Omental fat pad (tissue), 4 donors: Measurements from ENCODE around the gene PAX3. TPM values are rescaled to one million over a fixed set of nuclear protein-coding genes. Genes with fewer than 3 reads are reported as not detected.

Source experiments
- ATAC-seq: fragments of 150-250 bp; one replicate; pipeline ENCODE4 v1.9.1; 2016; ENCODE audit warnings: mild to moderate bottlenecking, moderate library complexity; ENCODE audit not compliant: low FRiP score
- DNase-seq: peaks from one replicate; pipeline ENCODE4 v3.0.0-alpha.2; 2019; ENCODE audit warnings: low spot score
- total RNA-seq, 4 donors: library from RNA; depleted of rRNA; stranded (reverse); fragments of >200 nt; gene quantifications; one replicate each; pipeline ENCODE4 v1.1.0, GENCODE V29; 2016
- TF ChIP-seq, protein P1 (sequence below), 3 donors: fragments of 450-650 bp; IDR thresholded peaks; one replicate each; pipeline ENCODE4 v1.5.1; 2016 to 2017; ENCODE audit warnings: antibody characterized with exemption in 3 of 3, mild to moderate bottlenecking in 3 of 3, moderate library complexity in 2 of 3

Gene PAX3
- total RNA-seq, 4 donors from 2014 or later = not detected

DNA sequence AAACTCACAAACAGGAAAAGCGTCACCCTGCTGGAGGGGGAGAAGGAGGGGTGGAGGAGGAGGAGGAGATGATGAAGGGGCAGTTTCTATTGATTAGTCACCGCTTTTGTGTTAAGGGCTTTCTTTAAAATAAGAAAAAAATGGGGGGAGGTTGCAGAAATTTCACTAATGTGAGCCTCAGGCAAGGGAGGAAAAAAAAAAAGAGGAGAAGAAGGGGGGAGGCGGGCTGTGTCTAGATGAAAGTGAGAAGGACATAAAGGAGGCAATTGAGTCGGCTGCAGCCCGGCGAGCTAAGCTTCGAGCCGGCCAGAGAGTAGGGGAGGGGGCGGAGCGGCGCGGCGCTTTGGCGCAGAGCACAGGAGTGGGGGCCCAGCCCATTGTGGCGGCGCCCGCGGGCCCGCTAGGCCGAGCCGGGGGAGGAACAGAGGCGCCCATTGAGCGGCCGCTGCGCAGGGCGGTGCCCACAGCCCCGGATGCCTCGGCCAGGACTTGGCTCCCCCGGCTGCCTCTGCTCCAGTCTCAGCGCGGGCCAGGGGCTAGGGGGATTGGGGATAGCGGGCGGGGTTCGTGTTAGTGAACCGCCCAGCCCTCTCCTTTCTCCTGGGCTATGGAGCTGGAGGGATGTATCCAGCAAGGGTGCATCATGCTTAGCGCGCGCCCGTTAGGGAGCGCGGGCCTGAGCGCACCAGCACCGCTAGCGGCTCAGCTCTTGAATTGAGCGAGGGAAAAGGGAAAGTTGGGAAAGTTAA lies 7.9 kb downstream of the PAX3 start:
- TF ChIP-seq, protein P1, sequence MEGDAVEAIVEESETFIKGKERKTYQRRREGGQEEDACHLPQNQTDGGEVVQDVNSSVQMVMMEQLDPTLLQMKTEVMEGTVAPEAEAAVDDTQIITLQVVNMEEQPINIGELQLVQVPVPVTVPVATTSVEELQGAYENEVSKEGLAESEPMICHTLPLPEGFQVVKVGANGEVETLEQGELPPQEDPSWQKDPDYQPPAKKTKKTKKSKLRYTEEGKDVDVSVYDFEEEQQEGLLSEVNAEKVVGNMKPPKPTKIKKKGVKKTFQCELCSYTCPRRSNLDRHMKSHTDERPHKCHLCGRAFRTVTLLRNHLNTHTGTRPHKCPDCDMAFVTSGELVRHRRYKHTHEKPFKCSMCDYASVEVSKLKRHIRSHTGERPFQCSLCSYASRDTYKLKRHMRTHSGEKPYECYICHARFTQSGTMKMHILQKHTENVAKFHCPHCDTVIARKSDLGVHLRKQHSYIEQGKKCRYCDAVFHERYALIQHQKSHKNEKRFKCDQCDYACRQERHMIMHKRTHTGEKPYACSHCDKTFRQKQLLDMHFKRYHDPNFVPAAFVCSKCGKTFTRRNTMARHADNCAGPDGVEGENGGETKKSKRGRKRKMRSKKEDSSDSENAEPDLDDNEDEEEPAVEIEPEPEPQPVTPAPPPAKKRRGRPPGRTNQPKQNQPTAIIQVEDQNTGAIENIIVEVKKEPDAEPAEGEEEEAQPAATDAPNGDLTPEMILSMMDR (IDR thresholded peaks at IDR 0.05) = no peak
- DNase-seq (no peak), ATAC-seq (no peak)

DNA sequence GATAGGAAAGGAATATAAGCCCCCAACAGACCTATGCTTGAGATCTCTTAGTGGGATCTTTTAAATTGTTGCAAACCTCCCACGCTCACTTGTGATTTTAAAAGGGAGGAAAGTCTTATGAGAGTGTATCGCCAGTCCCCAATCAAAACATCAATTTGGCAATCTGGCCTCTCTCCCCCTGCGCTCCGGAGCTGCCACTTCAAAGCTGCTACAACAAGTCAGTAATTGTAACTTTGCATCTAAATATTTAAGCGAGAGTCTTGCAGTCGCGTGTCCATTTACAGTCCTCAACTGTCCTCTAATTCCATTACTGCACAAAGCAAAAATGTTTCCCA lies 8.4 kb downstream of the PAX3 start:
- TF ChIP-seq, protein P1 (IDR thresholded peaks at IDR 0.05) = no peak
- ATAC-seq = no peak
- no peak for DNase-seq

DNA sequence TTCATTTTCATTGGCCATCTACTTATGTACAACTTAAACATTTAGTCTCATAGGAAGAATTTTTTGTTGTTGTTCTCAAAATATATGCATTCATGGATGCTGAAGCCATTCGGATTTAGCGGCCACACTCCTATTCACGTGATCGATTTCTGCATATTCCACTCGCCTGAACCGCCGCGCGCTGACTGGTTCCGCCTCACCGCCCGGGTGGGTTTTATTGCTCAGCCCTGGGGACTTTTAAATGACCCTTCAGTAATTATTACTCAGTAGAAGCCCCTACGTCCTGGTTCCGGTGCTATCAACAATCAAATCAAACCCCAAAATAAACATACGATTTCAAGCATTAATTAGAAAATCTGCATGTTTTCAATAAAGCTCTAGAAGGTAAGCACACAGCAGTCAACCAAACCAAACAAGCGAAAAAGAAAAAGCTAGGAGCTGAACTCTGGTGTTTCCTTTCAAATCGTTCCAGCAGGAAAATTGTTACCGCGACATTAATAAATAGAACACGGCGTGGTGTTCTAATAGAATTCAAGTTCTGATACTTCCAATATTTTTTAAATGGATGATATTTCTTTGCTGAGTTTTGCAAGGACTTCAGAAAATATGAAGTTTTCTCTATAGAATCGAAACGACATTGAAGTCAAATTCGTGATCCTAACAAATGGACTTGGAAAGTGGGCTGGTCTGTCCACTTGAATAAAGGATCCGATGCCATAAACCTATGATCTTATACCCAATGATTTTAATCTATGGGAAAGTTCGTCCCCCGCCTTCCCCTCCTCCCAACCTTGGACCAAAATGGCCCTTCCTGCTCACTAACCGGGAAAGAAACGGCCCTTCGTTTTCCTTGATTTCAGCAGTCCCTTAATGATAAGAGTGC lies 9.3 kb downstream of the PAX3 start:
- no peak for ATAC-seq
- TF ChIP-seq, protein P1 (IDR thresholded peaks at IDR 0.05) = no peak
- no peak for DNase-seq

DNA sequence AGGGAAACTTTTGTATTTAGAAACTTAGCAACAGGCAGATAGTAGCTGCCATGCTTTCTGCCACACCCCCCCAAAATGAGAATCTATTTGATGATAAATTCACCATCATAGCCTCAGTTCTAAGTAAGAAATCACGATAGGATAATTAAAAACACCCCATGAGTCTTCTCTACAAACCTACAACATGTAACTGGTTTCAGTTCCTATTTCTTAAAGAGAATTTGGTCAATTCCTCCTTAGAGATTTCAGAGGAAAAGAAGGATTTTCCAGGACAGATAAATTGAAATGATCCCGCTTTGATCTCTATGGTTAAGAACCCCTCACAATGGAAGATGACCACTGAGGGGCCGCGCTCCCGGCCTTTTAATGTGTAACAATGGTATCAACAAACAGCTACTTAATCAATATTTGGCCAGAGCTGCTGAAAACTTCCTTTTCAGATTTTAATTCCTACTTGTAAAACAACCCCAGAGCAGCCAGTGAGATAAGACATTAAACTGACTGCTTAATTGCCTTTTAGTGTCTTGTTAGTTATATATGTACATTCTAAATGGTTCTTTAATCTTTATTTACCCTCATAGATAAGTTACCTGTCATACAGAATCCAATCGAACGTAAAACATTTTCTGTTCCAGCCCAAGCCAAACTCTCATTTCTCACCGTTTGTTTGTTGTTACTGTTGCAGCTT lies 10.1 kb downstream of the PAX3 start:
- TF ChIP-seq, protein P1 (IDR thresholded peaks at IDR 0.05) = no peak
- no peak for ATAC-seq
- no peak for DNase-seq

DNA sequence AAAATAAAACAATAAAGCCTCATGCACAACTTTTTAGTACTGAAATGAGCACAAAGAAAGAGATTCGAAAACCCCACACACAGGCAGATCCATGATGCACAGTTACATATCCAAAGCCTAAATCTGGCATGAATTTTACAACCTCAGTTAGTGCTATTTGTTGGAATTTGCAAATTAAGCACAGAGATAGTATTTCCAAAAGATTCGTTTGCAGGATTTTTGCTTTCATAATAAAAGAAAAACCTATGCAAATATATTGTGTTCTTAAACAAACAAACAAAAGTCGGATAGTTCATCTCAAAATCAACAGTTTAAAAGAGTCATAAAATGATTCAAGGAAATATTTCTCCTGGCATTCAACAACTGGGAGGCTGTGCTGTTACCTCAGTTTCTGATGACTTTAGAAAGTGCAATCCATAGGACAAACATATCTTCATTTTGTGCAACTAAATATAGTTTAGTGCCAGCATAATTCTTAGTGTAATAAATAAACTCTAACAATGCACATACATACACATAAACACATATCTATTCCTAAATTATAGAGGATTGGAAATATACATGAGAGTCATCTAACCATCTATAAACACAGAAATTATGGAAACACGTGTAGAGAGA lies 10.8 kb downstream of the PAX3 start:
- ATAC-seq (no peak), DNase-seq (no peak)
- TF ChIP-seq, protein P1 (IDR thresholded peaks at IDR 0.05) = no peak

DNA sequence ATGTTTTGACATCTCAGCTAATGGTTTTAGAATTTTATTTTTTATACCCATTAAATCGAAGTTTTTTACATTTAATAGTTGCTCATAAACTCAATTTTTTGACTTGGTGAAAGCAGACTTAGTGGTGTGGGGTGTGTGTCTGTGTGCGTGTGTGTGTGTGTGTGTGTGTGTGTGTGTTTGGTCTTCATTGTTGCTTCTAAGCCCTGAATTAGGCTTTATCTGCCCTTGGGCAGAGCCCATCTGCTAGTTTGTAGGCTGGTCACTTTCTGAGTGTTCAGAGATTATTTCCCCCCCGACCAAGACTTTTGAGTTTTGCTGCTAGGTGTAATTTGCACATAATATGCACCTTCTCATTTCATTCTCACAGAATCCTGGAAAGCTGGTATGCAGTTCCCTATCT lies 14.3 kb downstream of the PAX3 start:
- DNase-seq (no peak), ATAC-seq (no peak)
- TF ChIP-seq, protein P1 (IDR thresholded peaks at IDR 0.05) = no peak
